Lower leg skin (tissue), 4 donors: ENCODE results near the gene RFK. TPM values are rescaled to one million over a fixed set of nuclear protein-coding genes. Genes with fewer than 3 reads are reported as not detected.

Source experiments
- DNase-seq, 2 donors: peaks; one replicate each; pipeline ENCODE4 v3.0.0-alpha.2; 2019; ENCODE audit warnings: low spot score in 2 of 2
- H3K4me3 ChIP-seq: fragments of 200-600 bp; sonication (generic); 2 replicates; pipeline ENCODE4 v1.5.1; 2017; ENCODE audit warnings: mild to moderate bottlenecking, low read depth; ENCODE audit not compliant: poor library complexity, severe bottlenecking
- CTCF ChIP-seq, 3 donors: fragments of 450-650 bp; IDR thresholded peaks; one replicate each; pipeline ENCODE4 v1.5.1; 2016; ENCODE audit warnings: antibody characterized with exemption in 3 of 3, mild to moderate bottlenecking in 3 of 3, moderate library complexity in 2 of 3
- POLR2A ChIP-seq, 2 donors: fragments of 450-650 bp; IDR thresholded peaks; one replicate each; pipeline ENCODE4 v1.6.1; 2016 to 2017; ENCODE audit warnings: antibody characterized with exemption in 2 of 2, mild to moderate bottlenecking in 1 of 2, moderate library complexity in 1 of 2
- WGBS, 2 donors: methylation state at CpG; one replicate each; pipeline ENCODE4 v1.1.5; 2018; 5-methylcytosine and 5-hydroxymethylcytosine counted together
- intact Hi-C: fragments of 100-400 bp; cut with DNase I; formaldehyde crosslinking; loops from one replicate; pipeline ENCODE4 v1.15.0; 2023; ENCODE audit warnings: low total_unique reads
- total RNA-seq, 4 donors: library from RNA; depleted of rRNA; stranded (reverse); fragments of >200 nt; gene quantifications; one replicate each; pipeline ENCODE4 v1.1.0, GENCODE V29; 2016

Gene RFK
- total RNA-seq, 4 donors from 2014 or later, result 10.8 to 20.4 (median 14.1) TPM

GRCh38 chr9:76349865-76350264, 44.4 kb downstream of the RFK start:
- TF ChIP-seq CTCF (IDR thresholded peaks at IDR 0.05) (no peak), POLR2A (IDR thresholded peaks at IDR 0.05) (no peak)
- H3K4me3 ChIP-seq, result no peak overlapping the region
- intact Hi-C loops, result no loop called here
- DNase-seq, result no peak
- WGBS, 2 donors, result 77 to 86% methylated on average over 1 of the region's 1 CpG

- 89 to 98% methylated on average over 2 of the region's 2 CpGs for WGBS, 2 donors
- no peak overlapping the region for H3K4me3 ChIP-seq
- DNase-seq, result no peak
- TF ChIP-seq POLR2A (IDR thresholded peaks at IDR 0.05) (no peak), CTCF (IDR thresholded peaks at IDR 0.05) (no peak)
- intact Hi-C loops, result no loop called here
Observed at GRCh38 chr9:76342858-76343257, 51.4 kb downstream of the RFK start.

GRCh38 chr9:76342201-76342600, 52.0 kb downstream of the RFK start:
- intact Hi-C loops, result no loop called here
- no peak for DNase-seq

GRCh38 chr9:76341616-76342015, 52.6 kb downstream of the RFK start:
- DNase-seq, result no peak
- TF ChIP-seq POLR2A (IDR thresholded peaks at IDR 0.05) (no peak), CTCF (IDR thresholded peaks at IDR 0.05) (no peak)
- 92 to 95% methylated on average over 1 of the region's 1 CpG for WGBS, 2 donors
- intact Hi-C loops, result no loop called here
- no peak overlapping the region for H3K4me3 ChIP-seq

More at GRCh38 chr9:76342201-76342600, 52.0 kb downstream of the RFK start:
- 51 to 74% methylated on average over 1 of the region's 1 CpG for WGBS, 2 donors
- no peak for TF ChIP-seq POLR2A (IDR thresholded peaks at IDR 0.05)
- TF ChIP-seq CTCF (IDR thresholded peaks at IDR 0.05), result no peak
- no peak overlapping the region for H3K4me3 ChIP-seq

- TF ChIP-seq POLR2A (IDR thresholded peaks at IDR 0.05) (no peak), CTCF (IDR thresholded peaks at IDR 0.05) (no peak)
- no peak overlapping the region for H3K4me3 ChIP-seq
- intact Hi-C loops, result no loop called here
- no peak for DNase-seq
- 79 to 83% methylated on average over 6 of the region's 6 CpGs for WGBS, 2 donors
Observed at GRCh38 chr9:76338418-76338817, 55.8 kb downstream of the RFK start.

GRCh38 chr9:76336027-76336426, 58.2 kb downstream of the RFK start:
- 96 to 100% methylated on average over 1 of the region's 1 CpG for WGBS, 2 donors
- TF ChIP-seq POLR2A (IDR thresholded peaks at IDR 0.05), result no peak
- TF ChIP-seq CTCF (IDR thresholded peaks at IDR 0.05), result no peak
- intact Hi-C loops, result no loop called here
- H3K4me3 ChIP-seq, result no peak overlapping the region
- DNase-seq, result no peak
